COLO668 (cell line): ENCODE results near the gene HES4.

Experiments
- DNase-seq: peaks from one replicate; lab custom pipeline; 2025; ENCODE audit not compliant: unreplicated experiment; lab: John Stamatoyannopoulos, UW

The HES4 gene, protein sequence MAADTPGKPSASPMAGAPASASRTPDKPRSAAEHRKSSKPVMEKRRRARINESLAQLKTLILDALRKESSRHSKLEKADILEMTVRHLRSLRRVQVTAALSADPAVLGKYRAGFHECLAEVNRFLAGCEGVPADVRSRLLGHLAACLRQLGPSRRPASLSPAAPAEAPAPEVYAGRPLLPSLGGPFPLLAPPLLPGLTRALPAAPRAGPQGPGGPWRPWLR

DNA sequence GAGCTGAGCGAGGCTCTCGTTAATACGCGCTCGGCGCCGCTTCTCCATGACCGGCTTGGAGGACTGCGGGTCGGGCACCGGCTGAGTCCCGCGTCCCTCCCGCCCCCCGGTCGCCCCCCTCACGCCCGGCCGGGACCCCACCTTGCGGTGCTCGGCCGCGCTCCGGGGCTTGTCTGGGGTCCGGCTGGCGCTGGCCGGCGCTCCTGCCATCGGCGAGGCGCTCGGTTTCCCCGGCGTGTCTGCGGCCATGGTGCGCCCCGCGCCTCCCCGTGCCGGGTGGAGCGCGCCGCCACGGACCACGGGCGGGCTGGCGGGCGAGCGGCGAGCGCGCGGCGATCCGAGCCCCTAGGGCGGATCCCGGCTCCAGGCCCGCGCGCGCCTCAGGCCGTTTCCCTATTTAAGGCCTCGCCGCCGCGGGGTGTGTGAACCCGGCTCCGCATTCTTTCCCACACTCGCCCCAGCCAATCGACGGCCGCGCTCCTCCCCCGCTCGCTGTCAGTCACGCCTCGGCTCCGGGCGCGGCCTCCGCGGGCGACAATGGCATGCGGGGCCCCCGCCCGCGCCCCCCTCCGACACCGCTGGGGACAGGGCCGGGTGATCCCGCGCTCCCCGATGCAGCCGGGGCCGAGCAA is at the start of gene HES4:
TSS of gene HES4 (minus strand) at position 373 of the 632 bp plus-strand sequence. CDS start at position 249, 124 bp downstream.
- peak; percentile 98 for DNase-seq

DNA sequence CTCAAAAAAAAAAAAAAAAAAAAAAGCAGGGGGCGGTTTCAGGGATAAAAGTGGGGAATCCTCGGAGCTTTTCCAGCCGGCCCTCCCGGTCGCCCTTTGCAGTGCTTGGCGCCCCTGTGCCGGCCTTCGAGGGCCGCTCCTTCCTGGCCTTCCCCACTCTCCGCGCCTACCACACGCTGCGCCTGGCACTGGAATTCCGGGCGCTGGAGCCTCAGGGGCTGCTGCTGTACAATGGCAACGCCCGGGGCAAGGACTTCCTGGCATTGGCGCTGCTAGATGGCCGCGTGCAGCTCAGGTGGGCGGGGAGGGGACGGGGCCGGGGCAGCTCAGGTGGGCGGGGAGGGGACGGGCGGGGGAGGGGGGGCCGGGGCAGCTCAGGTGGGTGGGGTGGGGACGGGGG is 48.9 kb upstream of the HES4 start:
- no peak for DNase-seq

DNA sequence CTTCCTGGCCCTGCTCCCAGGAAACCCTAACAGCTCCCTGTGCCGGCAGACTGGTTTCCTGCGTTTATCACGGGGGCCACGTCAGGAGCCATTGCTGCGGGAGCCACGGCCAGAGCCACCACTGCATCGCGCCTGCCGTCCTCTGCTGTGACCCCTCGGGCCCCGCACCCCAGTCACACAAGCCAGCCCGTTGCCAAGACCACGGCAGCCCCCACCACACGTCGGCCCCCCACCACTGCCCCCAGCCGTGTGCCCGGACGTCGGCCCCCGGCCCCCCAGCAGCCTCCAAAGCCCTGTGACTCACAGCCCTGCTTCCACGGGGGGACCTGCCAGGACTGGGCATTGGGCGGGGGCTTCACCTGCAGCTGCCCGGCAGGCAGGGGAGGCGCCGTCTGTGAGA is 48.1 kb upstream of the HES4 start:
- no peak for DNase-seq

DNA sequence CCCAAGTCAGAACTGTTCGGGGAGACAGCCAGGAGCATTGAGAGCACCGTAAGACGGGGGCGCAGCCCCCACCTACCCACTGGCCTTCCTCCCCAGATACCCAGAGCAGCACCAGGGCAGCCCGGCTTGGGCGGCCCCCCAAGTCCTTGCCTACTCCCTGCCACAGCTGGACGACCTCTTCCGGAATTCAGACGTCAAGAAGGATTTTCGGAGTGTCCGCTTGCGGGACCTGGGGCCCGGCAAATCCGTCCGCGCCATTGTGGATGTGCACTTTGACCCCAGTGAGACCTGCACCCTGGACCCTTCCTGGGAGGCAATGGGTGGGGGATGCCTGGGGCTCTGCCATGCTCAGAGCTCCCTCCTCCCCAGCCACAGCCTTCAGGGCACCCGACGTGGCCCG is 47.5 kb upstream of the HES4 start:
- DNase-seq, result no peak

DNA sequence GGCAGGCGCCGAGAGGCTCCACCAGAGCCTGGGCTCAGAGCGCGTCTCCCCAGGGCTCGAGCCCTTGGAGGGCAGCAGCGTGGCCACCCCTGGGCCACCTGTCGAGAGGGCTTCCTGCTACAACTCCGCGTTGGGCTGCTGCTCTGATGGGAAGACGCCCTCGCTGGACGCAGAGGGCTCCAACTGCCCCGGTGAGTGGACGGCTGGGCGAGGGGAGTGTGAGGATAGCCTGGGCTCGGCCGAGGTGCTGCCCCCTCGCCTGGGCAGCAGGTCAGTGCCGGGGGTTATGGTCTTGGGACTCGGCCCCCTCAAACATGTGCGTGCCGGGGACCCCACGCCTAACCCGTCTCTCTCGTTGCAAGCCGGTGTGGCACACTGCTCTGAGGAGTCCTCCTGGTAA is 46.9 kb upstream of the HES4 start:
- DNase-seq, result no peak

DNA sequence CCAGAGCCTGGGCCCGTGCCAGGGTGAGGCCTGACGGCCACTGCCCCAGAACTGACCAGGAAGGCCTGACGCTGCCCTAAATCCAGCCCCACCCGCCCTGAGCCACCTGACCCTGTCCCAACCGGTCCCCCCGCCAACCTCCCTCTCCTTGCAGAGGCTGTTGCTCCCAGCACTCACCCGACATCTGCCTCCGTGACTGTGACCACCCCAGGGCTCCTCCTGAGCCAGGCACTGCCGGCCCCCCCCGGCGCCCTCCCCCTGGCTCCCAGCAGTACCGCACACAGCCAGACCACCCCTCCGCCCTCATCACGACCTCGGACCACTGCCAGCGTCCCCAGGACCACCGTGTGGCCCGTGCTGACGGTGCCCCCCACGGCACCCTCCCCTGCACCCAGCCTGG is 46.3 kb upstream of the HES4 start:
- DNase-seq, result no peak

DNA sequence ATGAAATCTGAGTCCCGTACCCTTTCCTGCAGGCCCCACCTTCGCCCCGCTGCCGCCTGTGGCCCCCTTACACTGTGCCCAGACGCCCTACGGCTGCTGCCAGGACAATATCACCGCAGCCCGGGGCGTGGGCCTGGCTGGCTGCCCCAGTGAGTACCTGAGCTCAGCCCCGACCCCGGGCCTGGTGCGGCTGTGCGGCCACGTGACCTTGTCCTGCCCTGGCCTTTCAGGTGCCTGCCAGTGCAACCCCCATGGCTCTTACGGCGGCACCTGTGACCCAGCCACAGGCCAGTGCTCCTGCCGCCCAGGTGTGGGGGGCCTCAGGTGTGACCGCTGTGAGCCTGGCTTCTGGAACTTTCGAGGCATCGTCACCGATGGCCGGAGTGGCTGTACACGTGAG is 45.2 kb upstream of the HES4 start:
- DNase-seq, result no peak

DNA sequence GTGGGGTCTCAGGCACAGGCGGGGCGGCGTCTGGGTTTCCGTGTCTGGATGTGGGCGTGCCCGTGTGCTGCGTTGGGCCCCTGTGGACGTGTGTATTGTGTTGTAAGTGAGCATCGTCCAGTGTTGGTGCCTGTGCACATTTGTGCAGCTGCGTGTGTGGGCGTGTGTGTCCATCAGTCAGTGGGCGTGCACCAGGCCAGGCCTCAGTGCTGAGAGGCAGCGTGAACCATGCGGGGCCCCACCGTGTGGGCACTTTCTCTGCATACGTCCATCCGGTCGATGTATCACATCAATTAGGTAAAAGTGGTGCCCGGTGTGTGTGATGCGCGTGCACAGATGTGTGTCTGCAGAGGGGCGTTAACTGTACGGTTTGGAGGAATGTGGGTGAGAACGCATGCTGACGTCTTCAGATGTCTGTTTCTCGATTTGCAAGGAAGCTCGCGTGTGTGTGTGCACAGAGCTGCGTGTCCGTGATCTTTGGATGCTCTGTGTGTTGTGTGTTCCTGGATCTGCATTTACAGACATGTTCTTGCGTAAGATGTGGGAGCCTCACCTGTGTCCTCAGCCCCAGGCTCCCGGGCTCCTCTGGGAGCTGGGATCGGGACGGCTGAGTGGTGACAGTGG is 44.7 kb upstream of the HES4 start:
- DNase-seq, result no peak

DNA sequence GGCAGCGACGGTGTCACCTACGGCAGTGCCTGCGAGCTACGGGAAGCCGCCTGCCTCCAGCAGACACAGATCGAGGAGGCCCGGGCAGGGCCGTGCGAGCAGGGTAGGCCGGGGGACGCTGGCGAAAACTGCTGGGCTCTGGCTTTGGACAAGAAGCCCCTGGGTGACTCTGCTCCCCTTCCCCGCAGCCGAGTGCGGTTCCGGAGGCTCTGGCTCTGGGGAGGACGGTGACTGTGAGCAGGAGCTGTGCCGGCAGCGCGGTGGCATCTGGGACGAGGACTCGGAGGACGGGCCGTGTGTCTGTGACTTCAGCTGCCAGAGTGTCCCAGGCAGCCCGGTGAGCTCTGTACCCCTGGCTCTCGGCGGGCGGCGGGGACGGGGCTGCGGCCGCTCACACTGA is 44.0 kb upstream of the HES4 start:
- no peak for DNase-seq

DNA sequence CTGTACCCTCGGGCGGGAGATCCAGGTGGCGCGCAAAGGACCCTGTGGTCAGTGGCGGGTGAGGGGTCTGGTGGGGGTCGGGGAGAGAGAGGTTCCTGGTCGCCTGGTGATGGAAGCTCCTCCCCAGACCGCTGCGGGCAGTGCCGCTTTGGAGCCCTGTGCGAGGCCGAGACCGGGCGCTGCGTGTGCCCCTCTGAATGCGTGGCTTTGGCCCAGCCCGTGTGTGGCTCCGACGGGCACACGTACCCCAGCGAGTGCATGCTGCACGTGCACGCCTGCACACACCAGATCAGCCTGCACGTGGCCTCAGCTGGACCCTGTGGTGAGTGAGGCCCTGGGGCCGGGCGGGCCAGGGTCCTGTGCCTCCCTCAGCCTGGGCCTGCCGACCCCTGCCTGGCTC is 43.5 kb upstream of the HES4 start:
- no peak for DNase-seq

DNA sequence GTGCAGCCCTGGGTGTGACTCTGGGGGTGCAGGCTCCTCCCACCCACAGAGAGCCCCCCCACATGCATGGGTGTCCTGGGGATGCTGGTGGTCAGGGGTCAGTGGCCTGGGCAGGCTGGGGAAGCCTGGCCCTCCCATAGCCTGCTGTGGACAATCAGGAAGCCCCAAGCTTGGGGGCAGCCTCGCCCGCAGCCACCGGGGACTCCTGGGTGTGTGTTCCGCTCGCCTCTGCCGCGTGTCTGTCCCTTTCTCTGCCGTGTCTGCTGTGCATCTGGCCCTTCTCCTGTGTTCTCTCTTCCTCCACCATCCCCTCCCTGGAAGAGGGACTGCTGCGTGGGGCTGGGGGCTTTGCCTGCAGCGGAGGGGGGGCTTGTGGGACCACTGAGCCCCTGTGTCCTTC is 42.9 kb upstream of the HES4 start:
- no peak for DNase-seq

DNA sequence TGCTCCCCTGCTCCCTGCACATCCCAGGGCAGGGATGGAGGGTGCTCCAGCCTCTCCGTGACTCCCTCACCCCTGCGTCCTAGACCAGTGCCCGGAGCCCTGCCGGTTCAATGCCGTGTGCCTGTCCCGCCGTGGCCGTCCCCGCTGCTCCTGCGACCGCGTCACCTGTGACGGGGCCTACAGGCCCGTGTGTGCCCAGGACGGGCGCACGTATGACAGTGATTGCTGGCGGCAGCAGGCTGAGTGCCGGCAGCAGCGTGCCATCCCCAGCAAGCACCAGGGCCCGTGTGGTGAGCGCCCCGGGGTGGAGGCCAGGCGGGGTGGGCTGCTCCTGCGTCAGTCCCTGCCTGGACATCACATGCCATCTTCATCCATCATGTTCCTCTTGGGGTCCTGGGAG is 42.0 kb upstream of the HES4 start:
- DNase-seq, result no peak

DNA sequence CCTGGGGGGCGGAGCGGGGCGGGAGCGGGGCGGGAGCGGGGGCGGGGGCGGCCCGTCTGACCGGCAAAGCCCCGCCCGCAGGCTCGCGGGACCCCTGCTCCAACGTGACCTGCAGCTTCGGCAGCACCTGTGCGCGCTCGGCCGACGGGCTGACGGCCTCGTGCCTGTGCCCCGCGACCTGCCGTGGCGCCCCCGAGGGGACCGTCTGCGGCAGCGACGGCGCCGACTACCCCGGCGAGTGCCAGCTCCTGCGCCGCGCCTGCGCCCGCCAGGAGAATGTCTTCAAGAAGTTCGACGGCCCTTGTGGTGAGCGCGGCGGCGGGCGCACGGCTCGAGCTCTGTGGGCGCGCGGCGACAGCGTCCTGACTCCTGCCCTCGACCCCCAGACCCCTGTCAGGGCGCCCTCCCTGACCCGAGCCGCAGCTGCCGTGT is 41.2 kb upstream of the HES4 start:
- no peak for DNase-seq

DNA sequence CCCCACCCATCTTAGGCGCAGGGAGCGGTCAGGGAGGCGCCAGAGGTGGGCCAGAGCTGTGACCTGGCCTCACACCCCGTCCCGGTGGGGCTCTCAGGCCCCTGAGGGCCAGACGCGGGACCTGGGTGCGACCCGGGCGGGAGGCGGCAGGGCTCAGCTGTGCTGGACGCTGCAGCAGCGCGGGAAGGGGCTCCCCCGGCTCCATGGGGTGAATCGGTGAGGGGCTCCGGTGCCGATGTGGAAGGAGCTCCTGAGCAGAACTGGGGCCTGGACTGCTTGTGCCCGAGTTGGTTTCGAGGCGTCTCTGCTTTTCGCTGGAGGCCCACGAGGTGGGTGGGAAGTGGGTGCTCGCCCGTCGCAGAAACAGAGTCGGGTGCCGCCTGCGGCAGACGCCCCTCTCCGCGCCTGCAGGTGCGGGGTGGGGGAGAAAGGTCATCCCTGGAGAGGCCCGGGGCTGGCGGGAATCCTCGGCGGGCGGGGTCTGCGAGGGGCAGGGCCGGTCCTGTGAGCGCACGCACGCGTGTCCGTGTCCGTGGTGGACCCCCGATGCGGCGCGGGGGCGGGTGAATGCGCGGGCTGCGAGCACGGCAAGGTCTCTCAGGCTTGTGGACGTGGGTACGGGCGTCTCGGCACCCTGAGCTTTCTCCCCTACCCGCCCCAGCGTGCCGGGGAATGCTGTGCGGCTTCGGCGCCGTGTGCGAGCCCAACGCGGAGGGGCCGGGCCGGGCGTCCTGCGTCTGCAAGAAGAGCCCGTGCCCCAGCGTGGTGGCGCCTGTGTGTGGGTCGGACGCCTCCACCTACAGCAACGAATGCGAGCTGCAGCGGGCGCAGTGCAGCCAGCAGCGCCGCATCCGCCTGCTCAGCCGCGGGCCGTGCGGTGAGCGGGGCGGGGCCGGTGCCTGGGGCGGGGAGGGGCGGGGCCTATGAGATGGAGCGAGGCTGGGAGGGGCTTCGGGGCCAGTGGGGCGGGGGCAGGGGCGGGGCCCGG is 40.4 kb upstream of the HES4 start:
- peak; percentile 80 for DNase-seq

DNA sequence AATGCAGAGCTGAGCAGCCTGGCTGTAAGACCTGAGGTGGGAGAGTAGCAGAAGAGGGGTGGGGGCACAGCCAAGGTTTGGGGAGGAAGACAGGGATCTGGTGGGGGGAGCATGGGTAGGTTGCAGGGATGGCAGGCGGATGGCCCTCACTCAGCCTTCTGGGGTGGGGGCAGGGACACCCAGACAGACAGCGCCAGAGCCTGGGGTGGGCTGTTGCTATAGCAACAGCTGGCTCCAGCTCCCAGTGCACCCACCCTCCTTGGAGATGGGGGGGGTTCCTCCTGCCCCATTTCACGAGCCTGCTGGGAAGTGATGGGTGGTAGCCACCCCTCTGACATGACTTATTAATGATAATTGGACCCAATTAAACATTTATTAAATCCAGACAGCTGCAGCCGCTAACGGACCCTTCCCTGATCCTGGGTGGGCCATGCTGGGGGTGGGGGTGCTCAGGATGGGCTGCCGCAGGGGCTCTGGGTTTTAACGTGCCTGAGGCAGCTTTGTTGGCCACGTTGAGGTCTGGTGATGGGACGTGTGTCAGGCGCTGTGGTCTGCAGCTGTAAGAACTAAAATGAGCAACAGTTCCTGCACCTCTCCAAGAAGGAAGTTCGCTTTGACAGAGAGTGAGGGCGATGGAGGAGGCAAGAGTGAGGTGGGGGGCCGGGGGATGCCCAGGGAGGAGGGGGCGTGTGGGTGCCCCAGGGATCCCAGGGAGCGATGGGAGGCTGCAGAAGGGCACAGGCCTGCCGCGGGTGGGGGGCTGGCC is 39.4 kb upstream of the HES4 start:
- DNase-seq, result no peak

DNA sequence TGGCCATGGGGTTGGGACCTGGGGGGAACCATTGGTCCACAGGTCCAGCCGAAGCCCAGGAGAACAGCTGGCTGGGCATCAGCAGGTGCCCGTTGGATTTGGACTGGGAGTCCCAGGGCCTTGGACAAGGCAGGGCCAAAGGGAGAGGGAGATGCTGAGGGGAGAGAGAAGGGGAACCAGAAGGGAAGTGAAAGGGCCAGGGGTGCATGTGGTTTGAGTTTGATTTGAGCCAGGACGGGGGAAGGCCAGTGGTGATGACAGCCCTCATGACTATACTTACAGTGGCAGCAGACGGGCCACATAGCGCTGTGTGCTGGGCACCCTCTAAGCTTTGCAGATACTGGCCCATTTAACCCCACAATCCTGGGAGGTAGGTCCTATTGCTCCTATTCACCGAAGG is 38.8 kb upstream of the HES4 start:
- no peak for DNase-seq

DNA sequence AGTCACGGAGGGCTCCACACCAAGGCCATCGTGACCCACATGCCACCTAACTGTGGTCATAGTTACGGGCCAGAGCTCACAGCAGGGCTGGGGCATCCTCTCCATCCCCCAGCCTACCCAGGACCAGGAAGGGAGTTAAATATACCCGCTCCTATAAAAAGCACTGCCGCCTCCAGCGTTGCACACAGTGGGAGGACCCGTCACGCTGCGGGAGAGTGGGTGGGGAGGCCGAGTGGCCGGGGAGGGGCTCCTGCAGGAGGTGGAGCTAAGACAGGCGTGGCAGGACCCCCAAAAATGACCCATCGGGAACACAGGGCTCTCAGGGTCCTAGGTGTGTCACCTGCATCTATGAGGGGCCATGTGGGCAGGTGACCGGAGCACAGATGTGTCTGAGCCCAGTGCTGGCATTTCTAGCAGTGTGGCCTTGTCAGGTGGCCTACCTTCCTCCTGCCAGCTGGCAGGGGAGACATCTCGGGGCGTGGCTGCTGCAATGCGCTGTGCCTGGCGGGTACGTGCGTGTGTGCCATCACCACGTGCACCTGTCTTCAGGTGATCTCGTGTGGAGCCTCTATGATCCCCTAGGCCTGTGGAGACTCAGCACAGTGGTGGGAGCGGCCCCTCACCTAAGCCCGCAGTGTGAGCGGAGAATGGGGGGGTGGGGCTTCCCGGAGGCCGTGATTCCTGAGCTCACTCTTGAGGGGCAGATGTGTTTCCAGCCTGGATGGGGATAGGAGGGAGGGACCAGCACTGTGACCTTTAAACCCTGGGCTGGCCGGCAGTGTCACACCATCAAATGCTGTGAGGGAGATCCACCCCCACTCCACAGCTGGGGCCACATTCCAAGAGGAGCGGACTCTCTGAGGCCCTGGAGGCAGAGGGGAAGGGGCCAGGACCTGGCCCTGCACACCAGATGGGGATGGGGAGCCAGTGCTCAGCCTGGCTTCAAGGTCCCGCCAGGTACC is 37.8 kb upstream of the HES4 start:
- DNase-seq, result peak; percentile 70

DNA sequence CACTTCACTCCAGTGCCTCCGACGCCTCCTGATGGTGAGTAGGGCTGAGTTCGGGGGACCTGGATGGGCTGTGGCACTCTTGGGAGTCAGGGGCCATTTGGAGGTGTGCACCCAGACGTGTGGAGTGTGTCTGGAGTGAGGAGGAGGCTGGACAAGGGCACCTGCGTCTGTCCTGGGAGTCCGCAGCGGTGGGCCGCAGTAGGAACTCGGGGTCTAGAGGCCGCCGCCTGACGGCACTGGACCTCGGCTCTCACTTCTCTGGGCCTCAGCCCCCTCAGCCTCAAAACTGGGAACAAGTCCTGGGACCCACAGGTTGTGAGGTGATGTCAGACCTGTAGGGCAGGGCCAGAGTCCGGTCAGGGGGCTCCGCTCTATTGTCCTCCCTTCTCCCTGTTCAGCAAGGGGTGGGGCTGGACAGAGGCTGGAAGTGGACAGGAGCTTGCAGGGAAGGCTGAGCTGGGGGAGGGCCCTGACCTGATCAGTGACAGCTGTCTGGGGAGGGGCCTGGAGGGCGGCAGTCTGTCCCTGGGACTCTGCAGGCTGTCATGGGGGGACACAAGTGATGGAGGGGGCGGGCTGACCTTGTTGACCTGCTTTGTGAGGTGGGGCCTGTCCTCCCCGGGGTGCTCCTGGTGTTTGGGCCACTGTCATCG is 35.5 kb upstream of the HES4 start:
- DNase-seq, result no peak

DNA sequence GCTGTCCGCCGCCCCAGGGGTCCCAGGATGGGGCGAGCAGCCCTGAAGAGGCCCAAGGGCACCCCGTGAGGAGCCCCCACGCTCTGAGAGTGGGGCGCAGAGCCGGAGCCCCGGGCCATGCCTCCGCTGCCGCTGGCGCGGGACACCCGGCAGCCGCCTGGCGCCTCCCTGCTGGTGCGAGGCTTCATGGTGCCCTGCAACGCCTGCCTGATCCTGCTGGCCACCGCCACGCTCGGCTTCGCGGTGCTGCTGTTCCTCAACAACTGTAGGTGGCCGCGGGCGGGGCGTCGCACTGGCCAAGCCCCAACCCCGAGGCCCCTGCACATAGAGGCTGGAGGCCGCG is 34.5 kb upstream of the HES4 start:
- DNase-seq, result peak; percentile 52
